H1 (cell line): ENCODE results near the gene MAPKAPK5. TPM values are rescaled to one million over a fixed set of nuclear protein-coding genes. Genes with fewer than 3 reads are reported as not detected.
A peak's percentile ranks its signal among the peaks of the same experiment; 100 is the strongest.

Experiments used
- CTCF ChIA-PET: fragments of 300-600 bp; sonication (Branson Sonifier 250); formaldehyde crosslinking; loops from one replicate; lab custom pipeline; 2021; ENCODE audit not compliant: partially characterized antibody; lab: Charles Lee
- POLR2A ChIA-PET: fragments of 300-600 bp; sonication (Branson Sonifier 250); formaldehyde crosslinking; loops from one replicate; lab custom pipeline; 2021; ENCODE audit warnings: inconsistent platforms; ENCODE audit not compliant: partially characterized antibody; lab: Charles Lee
- DNase-seq, 2 experiments: peaks; one replicate each; pipeline versions ENCODE4 v3.0.0 to v3.0.0-alpha.2; 2010 to 2022; ENCODE audit warnings: low spot score in 2 of 2, low read depth in 1 of 2, mixed read lengths in 1 of 2
- FAIRE-seq: peaks from 2 replicates; lab custom pipeline; 2011; peaks lifted over from hg19 to GRCh38; lab: Jason Lieb, UNC
- H2AFZ ChIP-seq: 2 replicates; pipeline ENCODE4 v1.8.1; 2012; ENCODE audit warnings: low read length, inconsistent platforms
- H2AK5ac ChIP-seq: 2 replicates; pipeline ENCODE4 v1.6.1; 2013; ENCODE audit warnings: low read depth, low read length
- H2BK120ac ChIP-seq: replicated peaks from 2 replicates; pipeline ENCODE3; 2013; ENCODE audit warnings: low read depth, low read length, inconsistent platforms
- H2BK12ac ChIP-seq: 2 replicates; pipeline ENCODE4 v1.6.1; 2013; ENCODE audit warnings: low read depth, low read length
- H2BK15ac ChIP-seq: 2 replicates; pipeline ENCODE4 v1.6.1; 2013; ENCODE audit warnings: low read length
- H2BK20ac ChIP-seq: 2 replicates; pipeline ENCODE4 v1.6.1; 2013; ENCODE audit warnings: low read length
- H2BK5ac ChIP-seq: 2 replicates; pipeline ENCODE4 v1.6.1; 2013; ENCODE audit warnings: low read depth, low read length
- H3K14ac ChIP-seq: 2 replicates; pipeline ENCODE4 v1.6.1; 2013; ENCODE audit warnings: inconsistent platforms; ENCODE audit not compliant: insufficient read length
- H3K18ac ChIP-seq: 2 replicates; pipeline ENCODE4 v1.6.1; 2013; ENCODE audit warnings: low read length; ENCODE audit errors: extremely low read depth
- H3K23ac ChIP-seq: 2 replicates; pipeline ENCODE4 v1.6.1; 2013; ENCODE audit warnings: inconsistent platforms; ENCODE audit not compliant: insufficient read length
- H3K23me2 ChIP-seq: 2 replicates; pipeline ENCODE4 v1.6.1; 2013; ENCODE audit warnings: low read depth, low read length
- H3K27ac ChIP-seq: 2 replicates; pipeline ENCODE4 v1.6.1; 2011; ENCODE audit warnings: low read depth, low read length, inconsistent platforms
- H3K27me3 ChIP-seq, 4 experiments: replicated peaks in 1 of 4; 1 replicate in 1 of 4; 2 replicates in 3 of 4; pipeline versions ENCODE4 v1.6.1 to v1.8.1; 2011 to 2013; ENCODE audit warnings: low read length in 3 of 4, mild to moderate bottlenecking in 3 of 4, inconsistent platforms in 2 of 4, mixed read lengths in 2 of 4, moderate library complexity in 1 of 4; ENCODE audit not compliant: control insufficient read depth in 3 of 4, insufficient read depth in 3 of 4; ENCODE audit errors: extremely low read depth in 1 of 4
- H3K36me3 ChIP-seq, 4 experiments: 2 replicates each; pipeline versions ENCODE4 v1.6.1 to v1.8.1; 2011 to 2013; ENCODE audit warnings: mild to moderate bottlenecking in 4 of 4, low read length in 3 of 4, moderate library complexity in 2 of 4, control low read depth in 1 of 4, inconsistent platforms in 1 of 4; ENCODE audit not compliant: insufficient read depth in 4 of 4, control insufficient read depth in 2 of 4
- H3K4ac ChIP-seq: replicated peaks from 2 replicates; pipeline ENCODE3; 2013; ENCODE audit warnings: low read length, low read depth, mixed read lengths, inconsistent platforms; ENCODE audit not compliant: insufficient read length
- H3K4me1 ChIP-seq, 4 experiments: replicated peaks in 1 of 4; 1 replicate in 1 of 4; 2 replicates in 3 of 4; pipeline versions ENCODE4 v1.6.1 to v1.8.1; 2011 to 2013; ENCODE audit warnings: low read length in 3 of 4, inconsistent platforms in 2 of 4, mixed read lengths in 1 of 4; ENCODE audit not compliant: insufficient read depth in 4 of 4, control insufficient read depth in 3 of 4
- H3K4me2 ChIP-seq, 2 experiments: 2 replicates each; pipeline versions ENCODE4 v1.6.1 to v1.8.1; 2011 to 2013; ENCODE audit warnings: low read depth in 2 of 2, low read length in 2 of 2, control low read depth in 1 of 2, inconsistent platforms in 1 of 2, mild to moderate bottlenecking in 1 of 2; ENCODE audit not compliant: insufficient read depth in 1 of 2
- H3K4me3 ChIP-seq, 4 experiments: fragments of 200-600, 300-600 bp in 1 of 4; sonication (generic), shearing (Covaris generic), sonication (Bioruptor Twin) in 1 of 4; 2 replicates each; pipeline versions ENCODE4 v1.5.1 to v1.8.1; 2011 to 2016; ENCODE audit warnings: low read length in 4 of 4, low read depth in 3 of 4, control low read depth in 2 of 4, inconsistent platforms in 2 of 4, mild to moderate bottlenecking in 2 of 4, mixed read lengths in 1 of 4, moderate library complexity in 1 of 4; ENCODE audit not compliant: insufficient read depth in 2 of 4; ENCODE audit errors: extremely low read depth in 1 of 4
- H3K56ac ChIP-seq: replicated peaks from 2 replicates; pipeline ENCODE3; 2013; ENCODE audit warnings: low read depth, mild to moderate bottlenecking, mixed read lengths, low read length, inconsistent platforms; ENCODE audit not compliant: insufficient read length
- H3K79me1 ChIP-seq: 2 replicates; pipeline ENCODE4 v1.6.1; 2013; ENCODE audit warnings: low read depth, low read length, control low read depth
- H3K79me2 ChIP-seq, 2 experiments: 2 replicates each; pipeline versions ENCODE4 v1.6.1 to v1.8.1; 2012 to 2013; ENCODE audit warnings: low read length in 2 of 2, mild to moderate bottlenecking in 2 of 2, inconsistent platforms in 1 of 2; ENCODE audit not compliant: insufficient read depth in 2 of 2, control insufficient read depth in 1 of 2
- H3K9ac ChIP-seq, 4 experiments: replicated peaks in 1 of 4; 1 replicate in 1 of 4; 2 replicates in 3 of 4; pipeline versions ENCODE4 v1.6.1 to v1.8.1; 2011 to 2013; ENCODE audit warnings: low read depth in 3 of 4, low read length in 3 of 4, control low read depth in 2 of 4, mild to moderate bottlenecking in 2 of 4, moderate library complexity in 2 of 4, inconsistent platforms in 1 of 4; ENCODE audit errors: extremely low read depth in 1 of 4
- H3K9me3 ChIP-seq, 2 experiments: 2 replicates each; pipeline versions ENCODE4 v1.6.1 to v1.8.1; 2012 to 2013; ENCODE audit warnings: mild to moderate bottlenecking in 2 of 2, moderate library complexity in 2 of 2, control low read depth in 1 of 2, inconsistent platforms in 1 of 2, low read depth in 1 of 2, low read length in 1 of 2, mixed read lengths in 1 of 2; ENCODE audit not compliant: insufficient read depth in 2 of 2
- H4K20me1 ChIP-seq, 2 experiments: replicated peaks in 1 of 2; 2 replicates each; pipeline versions ENCODE3 to v1.8.1; 2011 to 2013; ENCODE audit warnings: inconsistent platforms in 2 of 2, low read length in 2 of 2, mild to moderate bottlenecking in 1 of 2; ENCODE audit not compliant: insufficient read depth in 2 of 2, control insufficient read depth in 1 of 2
- H4K5ac ChIP-seq: 2 replicates; pipeline ENCODE4 v1.6.1; 2013; ENCODE audit warnings: low read length, low read depth, mixed read lengths, inconsistent platforms; ENCODE audit not compliant: insufficient read length
- H4K8ac ChIP-seq: 2 replicates; pipeline ENCODE4 v1.8.0; 2013; ENCODE audit warnings: mild to moderate bottlenecking, moderate library complexity, low read length, inconsistent platforms; ENCODE audit not compliant: insufficient read depth; ENCODE audit errors: extremely low read depth
- H4K91ac ChIP-seq: replicated peaks from 2 replicates; pipeline ENCODE3; 2013; ENCODE audit warnings: low read length, mixed read lengths, inconsistent platforms; ENCODE audit not compliant: insufficient read length
- BRCA1 ChIP-seq: IDR thresholded peaks from 2 replicates; pipeline ENCODE4 v1.6.1; 2012; ENCODE audit warnings: low read depth, low read length, improper control_type of control experiment
- CBX8 ChIP-seq: fragments of 300-800, 300-1000 bp; sonication (generic); IDR thresholded peaks from 2 replicates; pipeline ENCODE4 v1.7.1; 2016; ENCODE audit warnings: low read depth, low read length, borderline replicate concordance
- POU5F1 ChIP-seq: IDR thresholded peaks from 2 replicates; pipeline ENCODE4 v1.6.1; 2011; ENCODE audit warnings: low read depth, mild to moderate bottlenecking, low read length, moderate library complexity
- TCF12 ChIP-seq: IDR thresholded peaks from 2 replicates; pipeline ENCODE4 v1.6.1; 2011; ENCODE audit warnings: low read depth, mild to moderate bottlenecking, low read length
- WGBS, 2 experiments: shearing (Covaris generic) in 1 of 2; methylation state at CpG; one replicate each; pipeline versions ENCODE4 v1.1.6 to v1.1.7; 2013 to 2015; ENCODE audit warnings: low lambda C conversion rate in 2 of 2, mixed read lengths in 2 of 2, inconsistent platforms in 1 of 2, low coverage in 1 of 2, missing lambda C conversion rate in 1 of 2; ENCODE audit not compliant: insufficient replicate concordance in 2 of 2, insufficient coverage in 1 of 2, insufficient read length in 1 of 2; ENCODE audit errors: extremely low coverage in 1 of 2, missing lambda C conversion rate in 1 of 2; 5-methylcytosine and 5-hydroxymethylcytosine counted together
- polyA plus RNA-seq, 7 experiments: library from polyadenylated mRNA; depleted of rRNA in 3 of 7; stranded (reverse) in 5 of 7; unstranded in 2 of 7; fragments of >200 nt in 5 of 7; fragments of 200-250 nt in 2 of 7; gene quantifications; 1 replicate in 5 of 7; 2 replicates in 1 of 7; 4 replicates in 1 of 7; pipeline versions ENCODE4 v1.2.1 to v1.2.3, GENCODE V29; 2011 to 2013; ENCODE audit warnings: missing spikeins in 2 of 7, mixed read lengths in 2 of 7
- total RNA-seq: library from RNA; stranded (reverse); fragmentation: NEBNext Ultra II Directional; extraction: Animal tissue kit (Norgen Biotek cat#: 25700); gene quantifications from 2 replicates; pipeline ENCODE4 v1.2.1, GENCODE V29; 2021

Gene MAPKAPK5
- total and polyA plus RNA-seq, 2 of the 8 experiments (the other 6 are each of a cell fraction or from before 2014, with no cell fraction given), result 40.0 to 91.5 TPM

DNA sequence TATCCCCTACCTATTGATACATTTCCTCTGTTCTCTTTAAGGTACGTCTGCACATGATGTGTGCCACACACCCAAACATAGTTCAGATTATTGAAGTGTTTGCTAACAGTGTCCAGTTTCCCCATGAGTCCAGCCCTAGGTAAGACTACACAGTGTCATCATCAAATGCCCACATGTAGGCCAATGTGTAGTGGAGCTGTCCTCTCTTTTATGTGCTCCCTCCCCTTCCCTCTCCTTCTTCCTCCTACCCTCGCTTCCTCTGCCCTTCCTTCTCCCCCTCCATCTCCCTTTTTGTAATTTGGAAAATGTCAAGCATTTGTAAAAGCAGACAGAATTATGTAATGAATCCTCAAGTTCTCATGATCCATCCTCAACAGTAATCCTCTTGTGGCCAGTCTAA lies 25.5 kb downstream of the MAPKAPK5 start:
- H4K20me1 ChIP-seq, result no peaks in the 10 kb centered on the region
- no peaks in the 10 kb centered on the region for H3K9me3 ChIP-seq
- peaks cover 11 to 38% (median 21%) of the 10 kb centered on the region in 4 experiments for H3K36me3 ChIP-seq
- TF ChIP-seq BRCA1 (no peak), TCF12 (no peak), POU5F1 (no peak), CBX8 (no peak)
- no peak overlapping the region for H3K23ac ChIP-seq
- peaks cover 4 to 51% of the 10 kb centered on the region in 2 experiments; a peak in 2 of 4 replicates for H3K79me2 ChIP-seq
- peaks cover 2% of the 10 kb centered on the region; the same call in 1 of the 2 replicates for H3K79me1 ChIP-seq
- H2AK5ac ChIP-seq, result 0 out of 2 replicates have a peak overlapping the region, but pooled peaks have one; percentile 11
- H3K4me2 ChIP-seq, result peak overlapping the region; percentile 53 to 58
- FAIRE-seq (no peak), DNase-seq (no peak)
- H3K23me2 ChIP-seq, result no peaks in the 10 kb centered on the region
- peak overlapping the region; percentile 9; the same call in 1 of the 2 replicates for H2BK20ac ChIP-seq
- H3K14ac ChIP-seq, result peak overlapping the region; percentile 14
- CTCF ChIA-PET, result interaction anchor here (0.8 to 1.7 kb wide), 5 partner anchors 23 to 331 kb away, joined by 3 read pairs; no protein-coding TSS in a partner anchor
- H3K27me3 ChIP-seq, result no peaks in the 10 kb centered on the region
- peak overlapping the region; percentile 95 for H2BK120ac ChIP-seq
- POLR2A ChIA-PET, result interaction anchor here (0.9 to 4.2 kb wide), 6 partner anchors 13 to 146 kb away, joined by 4 to 32 read pairs (median 6); partner anchors contain the start of genes ERP29 and MAPKAPK5
- H2BK5ac ChIP-seq, result peak overlapping the region; percentile 55; the same call in 1 of the 2 replicates
- peak overlapping the region; percentile 70; the same call in 1 of the 2 replicates for H3K27ac ChIP-seq
- peak overlapping the region; percentile 80 for H4K5ac ChIP-seq
- 0 out of 2 replicates have a peak overlapping the region, but pooled peaks have one; percentile 6 for H2BK15ac ChIP-seq
- H3K4ac ChIP-seq, result no peak overlapping the region
- H3K56ac ChIP-seq, result no peak overlapping the region
- no peak overlapping the region for H4K8ac ChIP-seq
- peak overlapping the region; percentile 3; the same call in 1 of the 2 replicates for H3K18ac ChIP-seq
- peak overlapping the region; percentile 45 for H4K91ac ChIP-seq
- no peak overlapping the region for H2BK12ac ChIP-seq
- peaks cover 6 to 32% (median 19%) of the 10 kb centered on the region in 4 experiments for H3K4me1 ChIP-seq
- 71% methylated on average over 2 of the region's 2 CpGs; no CpG with 5 or more reads in 1 of the 2 experiments for WGBS, 2 experiments
- H3K4me3 ChIP-seq, result peak overlapping the region in 2 of 4 experiments; percentile 12 to 46; a peak in 4 of 8 replicates
- no peak overlapping the region for H3K9ac ChIP-seq
- H2AFZ ChIP-seq, result no peak overlapping the region
